Activated B cell treated with CpG ODN at 0.5 μM for 24 hours (primary cell): ENCODE results near the gene ZBTB32. TPM values are rescaled to one million over a fixed set of nuclear protein-coding genes. Genes with fewer than 3 reads are reported as not detected.

Source experiments
- ATAC-seq: fragments of 200-7000 bp; cut with Tn5 transposase; one replicate; pipeline ENCODE4 v1.10.0; 2021; ENCODE audit warnings: low read depth, mild to moderate bottlenecking, moderate library complexity
- CTCF ChIA-PET: fragments of 350-600 bp; sonication (Branson Sonifier 250); formaldehyde crosslinking; loops from one replicate; lab custom pipeline; 2021; ENCODE audit warnings: antibody characterized with exemption; lab: Charles Lee
- POLR2A ChIA-PET: fragments of 350-600 bp; sonication (Branson Sonifier 250); formaldehyde crosslinking; loops from one replicate; lab custom pipeline; 2021; ENCODE audit warnings: antibody characterized with exemption; lab: Charles Lee
- DNase-seq: peaks from one replicate; pipeline ENCODE4 v3.0.0; 2022
- H3K27ac Mint-ChIP-seq: one replicate; pipeline ENCODE4 v1.8.0; 2020; ENCODE audit warnings: mixed read lengths
- H3K27me3 Mint-ChIP-seq: one replicate; pipeline ENCODE4 v1.8.0; 2021; ENCODE audit warnings: mixed read lengths
- H3K36me3 Mint-ChIP-seq: one replicate; pipeline ENCODE4 v1.8.0; 2021; ENCODE audit warnings: low read depth, mixed read lengths
- H3K4me1 Mint-ChIP-seq: one replicate; pipeline ENCODE4 v1.8.0; 2021; ENCODE audit warnings: mixed read lengths
- H3K4me3 Mint-ChIP-seq: one replicate; pipeline ENCODE4 v1.8.0; 2020; ENCODE audit warnings: mild to moderate bottlenecking, mixed read lengths
- H3K9me3 Mint-ChIP-seq: one replicate; pipeline ENCODE4 v1.8.0; 2020; ENCODE audit warnings: mixed read lengths
- intact Hi-C: fragments of 100-400 bp; cut with micrococcal nuclease; formaldehyde crosslinking; loops from one replicate; pipeline ENCODE4 v1.15.1; 2024
- total RNA-seq: library from RNA; stranded (reverse); gene quantifications from 2 replicates; pipeline ENCODE4 v1.2.3, GENCODE V29; 2022
- TF ChIP-seq, protein P1 (sequence below): fragments of 200-600 bp; IDR thresholded peaks from one replicate; pipeline ENCODE4 v1.8.0; 2022; ENCODE audit warnings: antibody characterized with exemption, mild to moderate bottlenecking

Gene ZBTB32
- total RNA-seq, 1 donor from 2014 or later: 21.4 TPM

DNA sequence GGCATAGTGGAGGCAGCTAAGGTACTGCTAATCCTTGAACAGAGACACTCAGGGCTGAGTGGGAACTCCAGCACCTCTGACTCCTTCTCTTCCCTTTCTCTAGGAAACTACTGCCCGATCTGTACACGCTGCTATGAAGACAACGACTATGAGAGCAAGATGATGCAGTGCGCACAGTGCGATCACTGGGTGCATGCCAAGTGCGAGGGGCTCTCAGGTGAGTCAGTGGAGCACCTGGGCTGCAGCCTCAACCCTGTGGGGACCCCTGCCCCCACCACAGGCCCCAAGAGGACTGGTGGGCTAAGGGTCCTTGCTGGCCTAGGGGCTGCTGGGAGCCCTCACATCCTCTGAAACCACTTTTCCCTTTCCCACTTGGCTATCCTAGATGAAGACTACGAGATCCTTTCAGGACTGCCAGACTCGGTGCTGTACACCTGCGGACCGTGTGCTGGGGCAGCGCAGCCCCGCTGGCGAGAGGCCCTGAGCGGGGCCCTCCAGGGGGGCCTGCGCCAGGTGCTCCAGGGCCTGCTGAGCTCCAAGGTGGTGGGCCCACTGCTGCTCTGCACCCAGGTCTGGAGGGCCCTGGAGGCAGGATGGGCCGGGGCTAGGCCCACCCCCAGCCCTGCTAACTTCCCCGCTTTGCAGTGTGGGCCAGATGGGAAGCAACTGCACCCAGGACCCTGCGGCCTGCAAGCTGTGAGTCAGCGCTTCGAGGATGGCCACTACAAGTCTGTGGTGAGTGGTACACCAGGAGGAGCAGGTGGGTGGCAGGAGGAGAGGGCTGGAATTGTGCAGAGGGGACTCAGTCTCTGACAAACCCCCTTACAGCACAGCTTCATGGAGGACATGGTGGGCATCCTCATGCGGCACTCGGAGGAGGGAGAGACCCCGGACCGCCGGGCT is 22.9 kb downstream of the ZBTB32 start:
- intact Hi-C loops: no loop called here
- no peaks in the 10 kb centered on the region for H3K4me1 Mint-ChIP-seq
- H3K27ac Mint-ChIP-seq: no peak overlapping the region
- no peak for ATAC-seq
- POLR2A ChIA-PET: interaction anchor here (0.6 to 2.5 kb wide), 6 partner anchors 9 to 186 kb away, joined by 3 to 8 read pairs (median 6); partner anchors contain the start of genes IGFLR1 and KMT2B
- no peak for DNase-seq
- TF ChIP-seq, protein P1, sequence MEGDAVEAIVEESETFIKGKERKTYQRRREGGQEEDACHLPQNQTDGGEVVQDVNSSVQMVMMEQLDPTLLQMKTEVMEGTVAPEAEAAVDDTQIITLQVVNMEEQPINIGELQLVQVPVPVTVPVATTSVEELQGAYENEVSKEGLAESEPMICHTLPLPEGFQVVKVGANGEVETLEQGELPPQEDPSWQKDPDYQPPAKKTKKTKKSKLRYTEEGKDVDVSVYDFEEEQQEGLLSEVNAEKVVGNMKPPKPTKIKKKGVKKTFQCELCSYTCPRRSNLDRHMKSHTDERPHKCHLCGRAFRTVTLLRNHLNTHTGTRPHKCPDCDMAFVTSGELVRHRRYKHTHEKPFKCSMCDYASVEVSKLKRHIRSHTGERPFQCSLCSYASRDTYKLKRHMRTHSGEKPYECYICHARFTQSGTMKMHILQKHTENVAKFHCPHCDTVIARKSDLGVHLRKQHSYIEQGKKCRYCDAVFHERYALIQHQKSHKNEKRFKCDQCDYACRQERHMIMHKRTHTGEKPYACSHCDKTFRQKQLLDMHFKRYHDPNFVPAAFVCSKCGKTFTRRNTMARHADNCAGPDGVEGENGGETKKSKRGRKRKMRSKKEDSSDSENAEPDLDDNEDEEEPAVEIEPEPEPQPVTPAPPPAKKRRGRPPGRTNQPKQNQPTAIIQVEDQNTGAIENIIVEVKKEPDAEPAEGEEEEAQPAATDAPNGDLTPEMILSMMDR: no peak
- peaks cover 91% of the 10 kb centered on the region for H3K36me3 Mint-ChIP-seq
- no peaks in the 10 kb centered on the region for H3K27me3 Mint-ChIP-seq
- no peak overlapping the region for H3K4me3 Mint-ChIP-seq
- CTCF ChIA-PET: no interaction called here
- H3K9me3 Mint-ChIP-seq: no peaks in the 10 kb centered on the region

DNA sequence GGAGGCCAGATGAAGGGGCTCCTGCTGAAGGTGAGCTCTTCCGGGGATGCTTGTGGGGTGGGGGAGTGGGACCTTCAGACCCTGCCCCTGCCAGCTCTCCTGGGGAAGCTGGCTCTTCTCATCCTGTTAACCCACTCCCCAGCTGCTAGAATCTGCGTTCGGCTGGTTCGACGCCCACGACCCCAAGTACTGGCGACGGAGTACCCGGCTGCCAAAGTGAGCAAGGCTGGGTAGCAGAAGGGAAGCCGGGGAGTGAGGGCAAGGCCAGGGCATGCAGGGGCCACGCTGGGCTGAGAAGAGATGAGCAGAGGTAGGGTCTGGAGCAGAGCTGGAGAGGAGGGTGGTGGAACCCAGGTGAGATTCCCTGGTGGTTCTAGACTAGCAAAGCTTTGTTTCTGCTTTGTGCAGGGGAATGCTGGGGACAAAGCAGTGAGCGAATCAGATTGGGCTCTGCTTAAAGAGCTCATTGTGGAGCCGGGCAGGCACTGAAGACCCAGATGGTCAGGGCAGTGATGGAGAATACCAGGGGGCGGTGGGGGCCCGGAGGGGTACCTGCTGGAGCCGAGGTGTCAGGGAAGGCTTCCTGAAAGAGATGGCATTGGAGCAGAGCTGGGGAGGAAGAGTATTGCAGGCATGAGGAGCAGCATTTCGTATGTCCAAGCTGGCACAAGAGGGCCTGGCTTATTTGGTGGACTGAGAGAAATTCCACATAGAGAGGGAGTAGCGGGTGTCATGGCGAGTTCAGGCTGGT is 23.8 kb downstream of the ZBTB32 start:
- Mint-ChIP-seq H3K9me3 (no peaks in the 10 kb centered on the region), H3K4me3 (no peak overlapping the region), H3K4me1 (no peaks in the 10 kb centered on the region), H3K27me3 (no peaks in the 10 kb centered on the region), H3K36me3 (peaks cover 83% of the 10 kb centered on the region), H3K27ac (no peak overlapping the region)
- ATAC-seq: no peak
- intact Hi-C loops: no loop called here
- no peak for DNase-seq
- TF ChIP-seq, protein P1: no peak
- POLR2A ChIA-PET: interaction anchor here (0.6 to 2.5 kb wide), 5 partner anchors 10 to 185 kb away, joined by 3 to 8 read pairs (median 6); partner anchors contain the start of genes IGFLR1 and KMT2B
- CTCF ChIA-PET: no interaction called here

DNA sequence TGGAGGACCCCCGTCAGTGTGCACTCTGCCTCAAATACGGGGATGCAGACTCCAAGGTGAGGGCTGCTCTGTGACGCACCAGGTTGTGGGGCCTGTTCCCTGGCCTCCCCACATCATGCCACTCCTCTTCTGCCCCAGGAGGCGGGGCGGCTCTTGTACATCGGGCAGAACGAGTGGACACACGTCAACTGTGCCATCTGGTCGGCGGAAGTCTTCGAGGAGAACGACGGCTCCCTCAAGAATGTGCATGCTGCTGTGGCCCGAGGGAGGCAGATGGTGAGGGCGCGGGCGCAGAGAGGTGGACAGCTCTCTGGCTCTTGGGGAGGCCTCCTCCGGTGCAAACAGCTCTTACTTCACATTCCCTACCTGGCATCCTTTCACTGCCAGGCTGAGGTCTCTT is 24.7 kb downstream of the ZBTB32 start:
- intact Hi-C loops: no loop called here
- TF ChIP-seq, protein P1: no peak
- peaks cover 5% of the 10 kb centered on the region for H3K4me1 Mint-ChIP-seq
- H3K27ac Mint-ChIP-seq: no peak overlapping the region
- H3K27me3 Mint-ChIP-seq: no peaks in the 10 kb centered on the region
- no peak for ATAC-seq
- ChIA-PET CTCF (no interaction called here), POLR2A (interaction anchor here (2.2 kb wide), 1 partner anchor 12 kb away, joined by 7 read pairs; no protein-coding TSS in a partner anchor)
- H3K9me3 Mint-ChIP-seq: no peaks in the 10 kb centered on the region
- peaks cover 84% of the 10 kb centered on the region for H3K36me3 Mint-ChIP-seq
- no peak for DNase-seq
- H3K4me3 Mint-ChIP-seq: no peak overlapping the region

GRCh38 chr19:35729763-35730162 is 25.4 kb downstream of the ZBTB32 start:
- Mint-ChIP-seq H3K27me3 (no peaks in the 10 kb centered on the region), H3K4me3 (no peak overlapping the region), H3K4me1 (peaks cover 7% of the 10 kb centered on the region), H3K9me3 (no peaks in the 10 kb centered on the region), H3K36me3 (peaks cover 84% of the 10 kb centered on the region), H3K27ac (no peak overlapping the region)
- no peak for ATAC-seq
- ChIA-PET POLR2A (interaction anchor here (1.3 to 1.5 kb wide), 2 partner anchors 10 to 15 kb away, joined by 3 to 6 read pairs; no protein-coding TSS in a partner anchor), CTCF (no interaction called here)
- intact Hi-C loops: no loop called here
- no peak for DNase-seq
- TF ChIP-seq, protein P1: no peak

DNA sequence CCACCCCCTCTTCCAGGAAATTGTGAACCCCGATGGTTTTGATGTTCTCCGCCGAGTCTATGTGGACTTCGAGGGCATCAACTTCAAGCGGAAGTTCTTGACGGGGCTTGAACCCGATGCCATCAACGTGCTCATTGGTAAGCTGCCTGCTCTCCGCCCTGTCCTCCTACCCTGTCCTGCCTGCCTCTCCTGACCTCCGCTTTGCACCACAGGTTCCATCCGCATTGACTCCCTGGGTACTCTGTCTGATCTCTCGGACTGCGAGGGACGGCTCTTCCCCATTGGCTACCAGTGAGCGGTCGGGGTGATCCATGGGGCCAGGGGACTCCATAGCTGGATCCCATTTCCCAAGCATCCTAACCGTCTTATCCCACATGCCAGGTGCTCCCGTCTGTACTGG is 26.0 kb downstream of the ZBTB32 start:
- Mint-ChIP-seq H3K4me1 (peaks cover 7% of the 10 kb centered on the region), H3K9me3 (no peaks in the 10 kb centered on the region), H3K27me3 (no peaks in the 10 kb centered on the region), H3K27ac (no peak overlapping the region), H3K4me3 (no peak overlapping the region), H3K36me3 (peaks cover 84% of the 10 kb centered on the region)
- ATAC-seq (no peak), DNase-seq (no peak)
- ChIA-PET CTCF (no interaction called here), POLR2A (interaction anchor here (1.3 to 1.5 kb wide), 2 partner anchors 10 to 14 kb away, joined by 3 to 6 read pairs; no protein-coding TSS in a partner anchor)
- intact Hi-C loops: no loop called here
- TF ChIP-seq, protein P1: no peak
